Panc1 (cell line): Measurements from ENCODE around the gene KLRF2.

ENCODE experiments used
- TCF7L2 ChIP-seq: IDR thresholded peaks from 2 replicates; pipeline ENCODE4 v1.6.1; 2011; ENCODE audit warnings: mild to moderate bottlenecking, low read depth, low read length, inconsistent platforms
- TF ChIP-seq, protein P1 (sequence below): fragments of 450-650 bp; IDR thresholded peaks from 2 replicates; pipeline ENCODE4 v1.5.1; 2017; ENCODE audit warnings: mild to moderate bottlenecking

DNA sequence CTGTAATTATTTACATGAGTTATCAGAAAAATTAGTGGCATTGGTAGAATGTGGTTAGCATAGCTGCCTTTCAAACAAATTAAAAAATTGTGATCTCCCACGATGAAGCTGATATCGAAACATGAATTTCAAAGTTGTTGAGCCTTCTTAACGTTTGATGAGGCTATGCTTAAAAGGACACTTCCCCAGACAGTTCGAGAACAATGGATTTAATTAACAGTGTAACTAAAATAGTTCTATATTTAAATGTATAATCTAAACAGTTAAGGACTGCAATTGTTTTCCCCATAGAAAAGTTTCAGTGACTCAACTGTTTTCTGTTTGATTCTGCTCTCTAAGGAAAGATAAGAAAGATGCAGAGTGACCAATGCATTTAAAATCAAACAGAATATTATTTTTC is 13.8 kb upstream of the KLRF2 start:
- TF ChIP-seq TCF7L2, result no peak
- TF ChIP-seq, protein P1, sequence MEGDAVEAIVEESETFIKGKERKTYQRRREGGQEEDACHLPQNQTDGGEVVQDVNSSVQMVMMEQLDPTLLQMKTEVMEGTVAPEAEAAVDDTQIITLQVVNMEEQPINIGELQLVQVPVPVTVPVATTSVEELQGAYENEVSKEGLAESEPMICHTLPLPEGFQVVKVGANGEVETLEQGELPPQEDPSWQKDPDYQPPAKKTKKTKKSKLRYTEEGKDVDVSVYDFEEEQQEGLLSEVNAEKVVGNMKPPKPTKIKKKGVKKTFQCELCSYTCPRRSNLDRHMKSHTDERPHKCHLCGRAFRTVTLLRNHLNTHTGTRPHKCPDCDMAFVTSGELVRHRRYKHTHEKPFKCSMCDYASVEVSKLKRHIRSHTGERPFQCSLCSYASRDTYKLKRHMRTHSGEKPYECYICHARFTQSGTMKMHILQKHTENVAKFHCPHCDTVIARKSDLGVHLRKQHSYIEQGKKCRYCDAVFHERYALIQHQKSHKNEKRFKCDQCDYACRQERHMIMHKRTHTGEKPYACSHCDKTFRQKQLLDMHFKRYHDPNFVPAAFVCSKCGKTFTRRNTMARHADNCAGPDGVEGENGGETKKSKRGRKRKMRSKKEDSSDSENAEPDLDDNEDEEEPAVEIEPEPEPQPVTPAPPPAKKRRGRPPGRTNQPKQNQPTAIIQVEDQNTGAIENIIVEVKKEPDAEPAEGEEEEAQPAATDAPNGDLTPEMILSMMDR, result no peak
